Endodermal cell (in vitro differentiated cells): ENCODE data around the gene AEBP1. TPM values are rescaled to one million over a fixed set of nuclear protein-coding genes. Genes with fewer than 3 reads are reported as not detected.
A peak's percentile ranks its signal among the peaks of the same experiment; 100 is the strongest.

ENCODE experiments used
- DNase-seq: peaks from one replicate; pipeline ENCODE4 v3.0.0-alpha.2; 2017
- H3K27ac ChIP-seq: 2 replicates; pipeline ENCODE4 v1.5.1; 2013; ENCODE audit warnings: mild to moderate bottlenecking, low read depth, low read length, moderate library complexity
- H3K27me3 ChIP-seq: 2 replicates; pipeline ENCODE4 v1.6.1; 2013; ENCODE audit warnings: mild to moderate bottlenecking, low read length, moderate library complexity; ENCODE audit not compliant: insufficient read depth, control insufficient read depth, poor library complexity, severe bottlenecking
- H3K36me3 ChIP-seq: 2 replicates; pipeline ENCODE4 v1.7.0; 2013; ENCODE audit warnings: mild to moderate bottlenecking, low read length, moderate library complexity; ENCODE audit not compliant: control insufficient read depth, insufficient read depth
- H3K4me1 ChIP-seq: one replicate; pipeline ENCODE4 v1.7.0; 2013; ENCODE audit warnings: low read length; ENCODE audit not compliant: control insufficient read depth, insufficient read depth
- H3K4me3 ChIP-seq: 2 replicates; pipeline ENCODE4 v1.5.1; 2013; ENCODE audit warnings: mild to moderate bottlenecking, low read length, moderate library complexity
- H3K9ac ChIP-seq: 2 replicates; pipeline ENCODE4 v1.6.1; 2013; ENCODE audit warnings: mild to moderate bottlenecking, low read length, moderate library complexity; ENCODE audit not compliant: poor library complexity, severe bottlenecking; ENCODE audit errors: extremely low read depth
- H3K9me3 ChIP-seq: 2 replicates; pipeline ENCODE4 v1.6.1; 2013; ENCODE audit warnings: mild to moderate bottlenecking, low read length, moderate library complexity; ENCODE audit not compliant: control insufficient read depth
- H3K27ac Mint-ChIP-seq: 2 replicates; pipeline ENCODE4 v1.8.0; 2020; ENCODE audit warnings: mixed read lengths
- H3K27me3 Mint-ChIP-seq: 2 replicates; pipeline ENCODE4 v1.8.0; 2021; ENCODE audit warnings: mild to moderate bottlenecking, mixed read lengths; ENCODE audit not compliant: insufficient read depth
- H3K36me3 Mint-ChIP-seq: 2 replicates; pipeline ENCODE4 v1.8.0; 2020; ENCODE audit warnings: low read depth, mixed read lengths
- H3K4me1 Mint-ChIP-seq: 2 replicates; pipeline ENCODE4 v1.8.0; 2020; ENCODE audit warnings: mixed read lengths
- H3K4me3 Mint-ChIP-seq: 2 replicates; pipeline ENCODE4 v1.8.0; 2020; ENCODE audit warnings: mild to moderate bottlenecking, moderate library complexity, mixed read lengths
- H3K9me3 Mint-ChIP-seq: 2 replicates; pipeline ENCODE4 v1.8.0; 2020; ENCODE audit warnings: mild to moderate bottlenecking, mixed read lengths
- WGBS, 2 experiments: methylation state at CpG; one replicate each; pipeline versions ENCODE4 v1.1.5 to v1.1.7; 2013; ENCODE audit warnings: missing lambda C conversion rate in 2 of 2, mixed read lengths in 1 of 2; ENCODE audit not compliant: insufficient coverage in 1 of 2, insufficient read length in 1 of 2; 5-methylcytosine and 5-hydroxymethylcytosine counted together
- long read RNA-seq, 4 experiments: library from polyadenylated mRNA in 2 of 4; library from RNA in 1 of 4; library from capped mRNA in 1 of 4; stranded (forward) in 3 of 4; unstranded in 1 of 4; transcript quantifications; one replicate each; pipeline ENCODE4 v2.0.0, GENCODE V29; 2020 to 2021; ENCODE audit warnings: inconsistent platforms in 1 of 4
- polyA plus RNA-seq, 2 experiments: library from polyadenylated mRNA; stranded (reverse); fragments of 50-300 nt; gene quantifications; one replicate each; pipeline ENCODE4 v1.2.3, GENCODE V29; 2013
- total RNA-seq, 2 donors: library from RNA; stranded (reverse); fragmentation: NEBNext Ultra II Directional in 1 of 2; extraction: Animal tissue kit (Norgen Biotek cat#: 25700) in 1 of 2; gene quantifications; 2 replicates in 1 of 2; 3 replicates in 1 of 2; pipeline ENCODE4 v1.2.1, GENCODE V29; 2021
- TF ChIP-seq, protein P1 (sequence below): fragments of 200-600 bp; sonication (generic); conservative IDR thresholded peaks from 2 replicates; pipeline ENCODE4 v1.5.0; 2021; ENCODE audit warnings: antibody characterized with exemption, mild to moderate bottlenecking

AEBP1 gene
- 10 to 100 TPM; 55.2 to 65.8 TPM for total RNA-seq
- polyA plus RNA-seq (2013, experiment 1 of 2) = 52.9 TPM
- 51.0 TPM for polyA plus RNA-seq (2013, experiment 2 of 2)
- long read RNA-seq, experiment 1, full-length matches to known transcripts = 5 of 25 reads
- long read RNA-seq, experiment 1, partial matches to known transcripts = 11 of 25 reads
- long read RNA-seq, experiment 1, other reads (novel, unspliced or antisense) = 9 of 25 reads
- long read RNA-seq, experiment 2, full-length matches to known transcripts = 63 of 94 reads
- long read RNA-seq, experiment 2, partial matches to known transcripts = 22 of 94 reads
- long read RNA-seq, experiment 2, other reads (novel, unspliced or antisense) = 9 of 94 reads
- long read RNA-seq, experiment 3, full-length matches to known transcripts = 22 of 74 reads
- long read RNA-seq, experiment 3, partial matches to known transcripts = 48 of 74 reads
- long read RNA-seq, experiment 3, other reads (novel, unspliced or antisense) = 4 of 74 reads
- long read RNA-seq, experiment 4, partial matches to known transcripts = 2 of 2 reads
- long read RNA-seq, experiment 4, other reads (novel, unspliced or antisense) = 0 of 2 reads

DNA sequence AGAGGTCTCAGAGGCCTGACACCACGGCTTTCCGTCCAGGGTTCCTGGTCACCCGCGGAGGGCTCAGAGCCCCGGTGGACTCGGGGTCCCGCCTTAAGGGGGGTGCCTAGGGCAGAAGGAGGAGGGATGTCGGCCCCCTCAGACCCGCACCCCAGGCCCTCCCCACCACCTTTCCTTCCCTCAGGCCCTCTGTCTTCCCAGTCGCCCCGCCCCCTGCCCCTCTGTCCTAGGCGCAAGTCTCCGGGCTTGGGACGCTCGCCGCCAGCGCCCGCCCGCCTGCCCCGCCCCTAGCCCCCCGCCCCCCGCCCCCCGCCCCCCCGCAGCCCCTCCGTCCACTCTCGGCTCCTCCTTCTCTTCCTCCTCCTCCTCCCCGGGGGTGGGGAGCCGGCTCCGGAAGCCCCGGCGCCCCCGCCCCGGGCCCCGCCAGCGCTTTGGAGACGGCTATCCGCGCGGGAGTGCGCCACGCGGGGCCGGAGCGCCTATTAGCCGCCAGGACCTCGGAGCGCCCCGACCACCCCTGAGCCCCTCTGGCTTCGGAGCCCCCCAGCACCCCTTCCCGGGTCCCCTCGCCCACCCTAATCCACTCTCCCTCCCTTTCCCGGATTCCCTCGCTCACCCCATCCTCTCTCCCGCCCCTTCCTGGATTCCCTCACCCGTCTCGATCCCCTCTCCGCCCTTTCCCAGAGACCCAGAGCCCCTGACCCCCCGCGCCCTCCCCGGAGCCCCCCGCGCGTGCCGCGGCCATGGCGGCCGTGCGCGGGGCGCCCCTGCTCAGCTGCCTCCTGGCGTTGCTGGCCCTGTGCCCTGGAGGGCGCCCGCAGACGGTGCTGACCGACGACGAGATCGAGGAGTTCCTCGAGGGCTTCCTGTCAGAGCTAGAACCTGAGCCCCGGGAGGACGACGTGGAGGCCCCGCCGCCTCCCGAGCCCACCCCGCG is at the start of gene AEBP1:
Gene AEBP1, plus strand, starts transcription at position 423 of the 937 bp plus-strand sequence. Its CDS starts 321 bp downstream, at position 744.
- peak; percentile 86 for DNase-seq
- Histone ChIP-seq H3K36me3 (no peaks in the 10 kb centered on the region), H3K4me1 (no peaks in the 10 kb centered on the region), H3K27me3 (peaks cover 5% of the 10 kb centered on the region), H3K9me3 (no peaks in the 10 kb centered on the region), H3K9ac (peak within 1 kb of the TSS; percentile 53), H3K27ac (no peak within 1 kb of the TSS), H3K4me3 (peak within 1 kb of the TSS; percentile 70)
- 3 to 50% methylated on average over 2 to 70 of the region's 87 CpGs for WGBS, 2 experiments
- peaks cover 21% of the 10 kb centered on the region for H3K27me3 Mint-ChIP-seq
- H3K4me1 Mint-ChIP-seq = peaks cover 8% of the 10 kb centered on the region
- no peaks in the 10 kb centered on the region for H3K36me3 Mint-ChIP-seq
- TF ChIP-seq, protein P1, sequence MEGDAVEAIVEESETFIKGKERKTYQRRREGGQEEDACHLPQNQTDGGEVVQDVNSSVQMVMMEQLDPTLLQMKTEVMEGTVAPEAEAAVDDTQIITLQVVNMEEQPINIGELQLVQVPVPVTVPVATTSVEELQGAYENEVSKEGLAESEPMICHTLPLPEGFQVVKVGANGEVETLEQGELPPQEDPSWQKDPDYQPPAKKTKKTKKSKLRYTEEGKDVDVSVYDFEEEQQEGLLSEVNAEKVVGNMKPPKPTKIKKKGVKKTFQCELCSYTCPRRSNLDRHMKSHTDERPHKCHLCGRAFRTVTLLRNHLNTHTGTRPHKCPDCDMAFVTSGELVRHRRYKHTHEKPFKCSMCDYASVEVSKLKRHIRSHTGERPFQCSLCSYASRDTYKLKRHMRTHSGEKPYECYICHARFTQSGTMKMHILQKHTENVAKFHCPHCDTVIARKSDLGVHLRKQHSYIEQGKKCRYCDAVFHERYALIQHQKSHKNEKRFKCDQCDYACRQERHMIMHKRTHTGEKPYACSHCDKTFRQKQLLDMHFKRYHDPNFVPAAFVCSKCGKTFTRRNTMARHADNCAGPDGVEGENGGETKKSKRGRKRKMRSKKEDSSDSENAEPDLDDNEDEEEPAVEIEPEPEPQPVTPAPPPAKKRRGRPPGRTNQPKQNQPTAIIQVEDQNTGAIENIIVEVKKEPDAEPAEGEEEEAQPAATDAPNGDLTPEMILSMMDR = peak; percentile 44
- no peaks in the 10 kb centered on the region for H3K9me3 Mint-ChIP-seq
- H3K4me3 Mint-ChIP-seq = peak within 1 kb of the TSS; percentile 66
- no peak within 1 kb of the TSS for H3K27ac Mint-ChIP-seq

DNA sequence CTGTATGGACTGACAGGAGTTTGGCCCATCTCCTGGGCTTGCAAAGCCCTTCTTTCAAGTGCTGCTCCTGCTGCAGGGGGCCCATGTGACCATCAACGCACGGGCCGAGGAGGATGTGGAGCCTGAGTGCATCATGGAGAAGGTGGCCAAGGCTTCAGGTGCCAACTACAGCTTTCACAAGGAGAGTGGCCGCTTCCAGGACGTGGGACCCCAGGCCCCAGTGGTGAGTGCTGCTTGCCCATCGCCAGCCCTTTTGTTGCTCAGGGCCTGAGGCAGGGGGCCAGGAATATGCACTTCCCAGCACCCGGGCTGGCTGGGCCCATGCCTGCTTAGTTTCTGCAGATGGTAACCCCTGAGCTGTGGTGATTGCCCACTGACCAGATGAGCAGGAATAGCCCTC is 47.5 kb upstream of the AEBP1 start:
- Histone ChIP-seq H3K36me3 (peaks cover 82% of the 10 kb centered on the region), H3K27ac (no peak overlapping the region), H3K9ac (no peak overlapping the region), H3K4me1 (no peaks in the 10 kb centered on the region), H3K4me3 (no peak overlapping the region), H3K27me3 (no peaks in the 10 kb centered on the region), H3K9me3 (no peaks in the 10 kb centered on the region)
- H3K4me1 Mint-ChIP-seq = no peaks in the 10 kb centered on the region
- DNase-seq = no peak
- WGBS, 2 experiments = 91% methylated on average over 7 of the region's 7 CpGs; no CpG with 5 or more reads in 1 of the 2 experiments
- H3K36me3 Mint-ChIP-seq = peaks cover 67% of the 10 kb centered on the region
- TF ChIP-seq, protein P1 = no peak
- H3K9me3 Mint-ChIP-seq = no peaks in the 10 kb centered on the region
- H3K4me3 Mint-ChIP-seq = no peak overlapping the region
- H3K27me3 Mint-ChIP-seq = no peaks in the 10 kb centered on the region
- no peak overlapping the region for H3K27ac Mint-ChIP-seq

DNA sequence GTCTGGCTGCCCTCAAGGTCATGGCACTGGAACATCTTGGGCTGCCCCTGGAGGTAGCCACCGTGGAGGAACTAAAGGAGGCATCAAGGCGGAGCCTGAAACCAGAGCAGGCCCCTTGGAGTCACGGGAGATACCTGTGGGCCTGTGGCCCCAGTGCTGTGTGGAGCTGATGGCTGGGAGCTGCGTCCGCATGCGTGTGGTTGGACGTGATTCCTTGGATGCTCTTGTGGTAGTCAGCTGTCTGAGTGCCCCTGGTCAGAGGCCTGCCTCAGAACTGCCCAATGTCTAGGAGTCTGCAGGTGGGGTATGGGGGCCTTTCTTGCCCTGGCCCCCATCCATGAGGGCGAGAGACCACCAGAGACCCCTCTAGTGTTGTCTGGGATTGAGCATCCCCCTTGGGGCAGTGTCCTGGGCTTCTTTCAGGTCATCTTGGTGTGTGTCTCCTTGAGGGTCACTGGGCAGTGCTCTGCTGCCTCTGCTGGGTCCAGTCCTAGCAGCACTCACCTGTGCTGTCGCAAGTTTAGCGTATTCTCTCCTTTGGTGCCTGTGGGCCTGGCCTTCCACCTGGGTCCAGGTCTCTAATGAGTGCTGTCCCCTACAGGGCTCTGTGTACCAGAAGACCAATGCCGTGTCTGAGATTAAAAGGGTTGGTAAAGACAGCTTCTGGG is 46.8 kb upstream of the AEBP1 start:
- Mint-ChIP-seq H3K4me3 (no peak overlapping the region), H3K9me3 (no peaks in the 10 kb centered on the region), H3K27ac (no peak overlapping the region), H3K36me3 (peaks cover 63% of the 10 kb centered on the region), H3K27me3 (no peaks in the 10 kb centered on the region), H3K4me1 (no peaks in the 10 kb centered on the region)
- 91 to 93% methylated on average over 7 to 11 of the region's 11 CpGs for whole genome bisulfite sequencing, 2 experiments
- Histone ChIP-seq H3K27me3 (no peaks in the 10 kb centered on the region), H3K9ac (no peak overlapping the region), H3K9me3 (no peaks in the 10 kb centered on the region), H3K27ac (no peak overlapping the region), H3K36me3 (peaks cover 78% of the 10 kb centered on the region), H3K4me1 (no peaks in the 10 kb centered on the region), H3K4me3 (no peak overlapping the region)
- no peak for DNase-seq
- TF ChIP-seq, protein P1 = no peak
